GM23338 (cell line): ENCODE data around the gene LPP. TPM values are rescaled to one million over a fixed set of nuclear protein-coding genes. Genes with fewer than 3 reads are reported as not detected.

Source experiments
- ATAC-seq: fragments of 200-7000 bp; cut with Tn5 transposase; 3 replicates; pipeline ENCODE4 v1.9.1; 2020
- DNase-seq: peaks from one replicate; pipeline ENCODE4 v3.0.0-alpha.2; 2015; ENCODE audit warnings: low spot score
- H2AFZ ChIP-seq: fragments of 200-600 bp; sonication (generic); 2 replicates; pipeline ENCODE4 v1.8.0; 2016; ENCODE audit warnings: antibody characterized with exemption, mild to moderate bottlenecking, moderate library complexity
- H3F3A ChIP-seq: fragments of 200-600 bp; sonication (generic); replicated peaks from 2 replicates; pipeline ENCODE4 v1.8.0; 2017; ENCODE audit warnings: antibody characterized with exemption, mixed run types, low read depth
- H3K27ac ChIP-seq: fragments of 200-600 bp; sonication (generic); 2 replicates; pipeline ENCODE4 v1.6.1; 2016; ENCODE audit warnings: low read depth
- H3K27me3 ChIP-seq: fragments of 200-600 bp; sonication (generic); 2 replicates; pipeline ENCODE4 v1.8.0; 2016; ENCODE audit warnings: mild to moderate bottlenecking, mixed run types, moderate library complexity; ENCODE audit not compliant: insufficient read depth
- H3K36me3 ChIP-seq: fragments of 200-600 bp; sonication (generic); 2 replicates; pipeline ENCODE4 v1.8.0; 2016; ENCODE audit warnings: mild to moderate bottlenecking; ENCODE audit not compliant: insufficient read depth
- H3K4me1 ChIP-seq: fragments of 200-600 bp; sonication (generic); 2 replicates; pipeline ENCODE4 v1.8.0; 2016; ENCODE audit warnings: mild to moderate bottlenecking, moderate library complexity; ENCODE audit not compliant: insufficient read depth
- H3K4me2 ChIP-seq: fragments of 200-600 bp; sonication (generic); 2 replicates; pipeline ENCODE4 v1.7.1; 2017; ENCODE audit warnings: mixed run types
- H3K4me3 ChIP-seq: fragments of 200-600 bp; sonication (generic); 2 replicates; pipeline ENCODE4 v1.6.1; 2016; ENCODE audit warnings: mixed run types
- H3K79me2 ChIP-seq: fragments of 200-600 bp; sonication (generic); replicated peaks from 2 replicates; pipeline ENCODE4 v1.8.0; 2017; ENCODE audit warnings: mild to moderate bottlenecking; ENCODE audit not compliant: insufficient read depth
- H3K9me2 ChIP-seq: fragments of 200-600 bp; sonication (generic); 2 replicates; pipeline ENCODE4 v1.8.0; 2017; ENCODE audit not compliant: insufficient read depth
- H4K20me1 ChIP-seq: fragments of 200-600 bp; sonication (generic); replicated peaks from 2 replicates; pipeline ENCODE4 v1.8.0; 2017; ENCODE audit warnings: mild to moderate bottlenecking; ENCODE audit not compliant: insufficient read depth
- H3K27ac Mint-ChIP-seq: 2 replicates; pipeline ENCODE4 v1.8.0; 2020; ENCODE audit warnings: inconsistent platforms, mild to moderate bottlenecking, moderate library complexity, mixed read lengths
- H3K27me3 Mint-ChIP-seq: 3 replicates; pipeline ENCODE4 v1.8.0; 2022; ENCODE audit warnings: low read depth, mild to moderate bottlenecking, moderate library complexity, mixed read lengths, inconsistent platforms; ENCODE audit not compliant: insufficient read depth, poor library complexity
- H3K36me3 Mint-ChIP-seq: 3 replicates; pipeline ENCODE4 v1.8.0; 2021; ENCODE audit warnings: low read depth, mild to moderate bottlenecking, inconsistent platforms, moderate library complexity, mixed read lengths
- H3K4me1 Mint-ChIP-seq: 3 replicates; pipeline ENCODE4 v1.8.0; 2020; ENCODE audit warnings: mild to moderate bottlenecking, inconsistent platforms, mixed read lengths
- H3K4me3 Mint-ChIP-seq: 3 replicates; pipeline ENCODE4 v1.8.0; 2021; ENCODE audit warnings: moderate library complexity, mild to moderate bottlenecking, inconsistent platforms, mixed read lengths
- H3K9me3 Mint-ChIP-seq: 3 replicates; pipeline ENCODE4 v1.8.0; 2020; ENCODE audit warnings: moderate library complexity, mild to moderate bottlenecking, inconsistent platforms, mixed read lengths
- CREB1 ChIP-seq: fragments of 250-450 bp; sonication (Bioruptor Pico); IDR thresholded peaks from 2 replicates; pipeline ENCODE4 v1.5.0; 2020; ENCODE audit warnings: low read depth, mild to moderate bottlenecking, moderate library complexity
- NANOG ChIP-seq: IDR thresholded peaks from 2 replicates; pipeline ENCODE4 v1.6.1; 2016; ENCODE audit warnings: antibody characterized with exemption, borderline replicate concordance
- STAT1 ChIP-seq: IDR thresholded peaks from one replicate; pipeline ENCODE4 v1.6.1; 2016; ENCODE audit warnings: antibody characterized with exemption; ENCODE audit not compliant: unreplicated experiment
- ZNF114 ChIP-seq: fragments of 250-450 bp; sonication (Bioruptor Pico); IDR thresholded peaks from 2 replicates; pipeline ENCODE4 v1.5.0; 2020; ENCODE audit warnings: mild to moderate bottlenecking, moderate library complexity
- ZNF331 ChIP-seq: fragments of 250-450 bp; sonication (Bioruptor Pico); IDR thresholded peaks from 2 replicates; pipeline ENCODE4 v1.5.0; 2020; ENCODE audit warnings: low read depth, mild to moderate bottlenecking, moderate library complexity
- polyA plus RNA-seq: library from polyadenylated mRNA; unstranded; fragments of >200 nt; fragmentation: Nextera tagmentation; extraction: Ambion mirVana; gene quantifications from 2 replicates; pipeline ENCODE4 v1.2.1, GENCODE V29; 2016
- total RNA-seq: library from RNA; depleted of rRNA; stranded (reverse); fragments of >200 nt; shearing (Covaris generic); gene quantifications from 2 replicates; pipeline ENCODE4 v1.2.3, GENCODE V29; 2014
- TF ChIP-seq, protein P1 (sequence below), 2 experiments: fragments of 200-600 bp in 1 of 2; sonication (generic) in 1 of 2; conservative IDR thresholded peaks; 2 replicates each; pipeline versions ENCODE4 v1.5.1 to v1.6.1; 2016 to 2017; ENCODE audit warnings: antibody characterized with exemption in 2 of 2, low read depth in 2 of 2, mild to moderate bottlenecking in 2 of 2, moderate library complexity in 1 of 2
- TF ChIP-seq, protein P2 (sequence below): IDR thresholded peaks from 2 replicates; pipeline ENCODE4 v1.6.1; 2016; ENCODE audit warnings: antibody characterized with exemption
- TF ChIP-seq, protein P3 (sequence below): IDR thresholded peaks from one replicate; pipeline ENCODE4 v1.6.1; 2018; ENCODE audit warnings: antibody characterized with exemption; ENCODE audit not compliant: unreplicated experiment

LPP gene
- total and polyA plus RNA-seq, 2 experiments from 2014 or later = 23.0 to 35.2 TPM

DNA sequence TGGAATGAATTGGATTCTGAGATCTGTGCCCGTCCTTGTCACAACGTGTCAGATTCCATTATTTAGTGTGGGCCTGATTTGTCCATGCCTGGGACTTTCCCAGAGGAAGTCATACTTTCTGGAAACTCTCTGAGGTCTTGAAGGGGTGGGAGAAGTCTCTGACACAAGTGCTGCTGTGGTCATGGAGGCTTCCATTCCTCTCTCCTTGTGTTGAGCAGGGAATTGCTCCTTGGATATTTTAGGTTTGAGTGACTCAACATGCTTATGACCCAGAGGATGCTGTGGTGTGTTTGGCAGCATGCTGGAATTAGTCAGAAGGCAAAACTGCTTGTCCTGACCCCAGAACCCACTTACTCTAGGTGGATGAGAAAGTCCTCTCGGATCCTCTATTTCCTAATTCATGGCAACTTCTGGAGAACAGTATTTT is 132.1 kb downstream of the LPP start:
- Histone ChIP-seq H3F3A (no peaks in the 10 kb centered on the region), H4K20me1 (no peaks in the 10 kb centered on the region), H3K4me3 (no peak overlapping the region), H3K36me3 (no peaks in the 10 kb centered on the region), H3K4me1 (peaks cover 6% of the 10 kb centered on the region; the same call in 1 of the 2 replicates), H3K27ac (no peak overlapping the region), H3K9me2 (no peaks in the 10 kb centered on the region), H3K27me3 (no peaks in the 10 kb centered on the region), H3K4me2 (no peak overlapping the region), H2AFZ (no peak overlapping the region), H3K79me2 (peaks cover 12% of the 10 kb centered on the region; the same call in 1 of the 2 replicates)
- TF ChIP-seq, protein P1, sequence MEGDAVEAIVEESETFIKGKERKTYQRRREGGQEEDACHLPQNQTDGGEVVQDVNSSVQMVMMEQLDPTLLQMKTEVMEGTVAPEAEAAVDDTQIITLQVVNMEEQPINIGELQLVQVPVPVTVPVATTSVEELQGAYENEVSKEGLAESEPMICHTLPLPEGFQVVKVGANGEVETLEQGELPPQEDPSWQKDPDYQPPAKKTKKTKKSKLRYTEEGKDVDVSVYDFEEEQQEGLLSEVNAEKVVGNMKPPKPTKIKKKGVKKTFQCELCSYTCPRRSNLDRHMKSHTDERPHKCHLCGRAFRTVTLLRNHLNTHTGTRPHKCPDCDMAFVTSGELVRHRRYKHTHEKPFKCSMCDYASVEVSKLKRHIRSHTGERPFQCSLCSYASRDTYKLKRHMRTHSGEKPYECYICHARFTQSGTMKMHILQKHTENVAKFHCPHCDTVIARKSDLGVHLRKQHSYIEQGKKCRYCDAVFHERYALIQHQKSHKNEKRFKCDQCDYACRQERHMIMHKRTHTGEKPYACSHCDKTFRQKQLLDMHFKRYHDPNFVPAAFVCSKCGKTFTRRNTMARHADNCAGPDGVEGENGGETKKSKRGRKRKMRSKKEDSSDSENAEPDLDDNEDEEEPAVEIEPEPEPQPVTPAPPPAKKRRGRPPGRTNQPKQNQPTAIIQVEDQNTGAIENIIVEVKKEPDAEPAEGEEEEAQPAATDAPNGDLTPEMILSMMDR (conservative IDR thresholded peaks at IDR 0.05; ENCODE audit: low read depth in 2 of 2) = no peak
- TF ChIP-seq ZNF331 (no peak), STAT1 (no peak)
- TF ChIP-seq, protein P2, sequence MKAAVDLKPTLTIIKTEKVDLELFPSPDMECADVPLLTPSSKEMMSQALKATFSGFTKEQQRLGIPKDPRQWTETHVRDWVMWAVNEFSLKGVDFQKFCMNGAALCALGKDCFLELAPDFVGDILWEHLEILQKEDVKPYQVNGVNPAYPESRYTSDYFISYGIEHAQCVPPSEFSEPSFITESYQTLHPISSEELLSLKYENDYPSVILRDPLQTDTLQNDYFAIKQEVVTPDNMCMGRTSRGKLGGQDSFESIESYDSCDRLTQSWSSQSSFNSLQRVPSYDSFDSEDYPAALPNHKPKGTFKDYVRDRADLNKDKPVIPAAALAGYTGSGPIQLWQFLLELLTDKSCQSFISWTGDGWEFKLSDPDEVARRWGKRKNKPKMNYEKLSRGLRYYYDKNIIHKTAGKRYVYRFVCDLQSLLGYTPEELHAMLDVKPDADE = no peak
- TF ChIP-seq, protein P3, sequence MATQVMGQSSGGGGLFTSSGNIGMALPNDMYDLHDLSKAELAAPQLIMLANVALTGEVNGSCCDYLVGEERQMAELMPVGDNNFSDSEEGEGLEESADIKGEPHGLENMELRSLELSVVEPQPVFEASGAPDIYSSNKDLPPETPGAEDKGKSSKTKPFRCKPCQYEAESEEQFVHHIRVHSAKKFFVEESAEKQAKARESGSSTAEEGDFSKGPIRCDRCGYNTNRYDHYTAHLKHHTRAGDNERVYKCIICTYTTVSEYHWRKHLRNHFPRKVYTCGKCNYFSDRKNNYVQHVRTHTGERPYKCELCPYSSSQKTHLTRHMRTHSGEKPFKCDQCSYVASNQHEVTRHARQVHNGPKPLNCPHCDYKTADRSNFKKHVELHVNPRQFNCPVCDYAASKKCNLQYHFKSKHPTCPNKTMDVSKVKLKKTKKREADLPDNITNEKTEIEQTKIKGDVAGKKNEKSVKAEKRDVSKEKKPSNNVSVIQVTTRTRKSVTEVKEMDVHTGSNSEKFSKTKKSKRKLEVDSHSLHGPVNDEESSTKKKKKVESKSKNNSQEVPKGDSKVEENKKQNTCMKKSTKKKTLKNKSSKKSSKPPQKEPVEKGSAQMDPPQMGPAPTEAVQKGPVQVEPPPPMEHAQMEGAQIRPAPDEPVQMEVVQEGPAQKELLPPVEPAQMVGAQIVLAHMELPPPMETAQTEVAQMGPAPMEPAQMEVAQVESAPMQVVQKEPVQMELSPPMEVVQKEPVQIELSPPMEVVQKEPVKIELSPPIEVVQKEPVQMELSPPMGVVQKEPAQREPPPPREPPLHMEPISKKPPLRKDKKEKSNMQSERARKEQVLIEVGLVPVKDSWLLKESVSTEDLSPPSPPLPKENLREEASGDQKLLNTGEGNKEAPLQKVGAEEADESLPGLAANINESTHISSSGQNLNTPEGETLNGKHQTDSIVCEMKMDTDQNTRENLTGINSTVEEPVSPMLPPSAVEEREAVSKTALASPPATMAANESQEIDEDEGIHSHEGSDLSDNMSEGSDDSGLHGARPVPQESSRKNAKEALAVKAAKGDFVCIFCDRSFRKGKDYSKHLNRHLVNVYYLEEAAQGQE = no peak
- ATAC-seq (no peak), DNase-seq (no peak)
- peaks cover 1% of the 10 kb centered on the region for H3K27me3 Mint-ChIP-seq
- H3K4me1 Mint-ChIP-seq = peaks cover 10% of the 10 kb centered on the region
- no peak overlapping the region for H3K27ac Mint-ChIP-seq
- H3K9me3 Mint-ChIP-seq = no peaks in the 10 kb centered on the region
- H3K36me3 Mint-ChIP-seq = no peaks in the 10 kb centered on the region; the same call in 2 of the 3 replicates
- H3K4me3 Mint-ChIP-seq = no peak overlapping the region

DNA sequence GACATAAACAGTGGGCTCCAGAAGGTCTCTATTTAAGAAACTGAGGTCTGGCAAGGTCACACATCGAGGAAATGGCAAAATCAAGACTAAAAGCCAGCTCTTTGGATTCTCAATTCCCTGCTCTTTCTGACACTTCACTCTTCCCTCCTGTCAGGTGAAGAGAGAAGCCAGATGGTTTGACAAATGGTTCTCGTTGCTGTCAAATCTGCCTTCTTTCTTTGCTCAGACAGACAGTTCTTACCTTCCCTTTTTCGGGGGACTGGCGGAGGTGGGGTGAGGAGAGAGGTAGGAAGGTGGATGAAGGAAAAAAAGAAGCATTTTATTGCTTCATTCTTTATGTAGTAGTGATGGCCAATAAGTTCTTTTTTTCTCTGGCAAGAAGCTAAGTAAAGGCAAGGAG is 133.4 kb downstream of the LPP start:
- Histone ChIP-seq H3K36me3 (no peaks in the 10 kb centered on the region), H3K27me3 (no peaks in the 10 kb centered on the region), H3K4me2 (no peak overlapping the region), H2AFZ (no peak overlapping the region), H3K79me2 (peaks cover 14% of the 10 kb centered on the region; the same call in 1 of the 2 replicates), H3F3A (no peaks in the 10 kb centered on the region), H3K27ac (no peak overlapping the region), H4K20me1 (no peaks in the 10 kb centered on the region), H3K4me3 (no peak overlapping the region), H3K9me2 (no peaks in the 10 kb centered on the region), H3K4me1 (peaks cover 6% of the 10 kb centered on the region; the same call in 1 of the 2 replicates)
- ATAC-seq = no peak
- DNase-seq = no peak
- Mint-ChIP-seq H3K27me3 (peaks cover 1% of the 10 kb centered on the region), H3K9me3 (no peaks in the 10 kb centered on the region), H3K36me3 (no peaks in the 10 kb centered on the region; the same call in 2 of the 3 replicates), H3K27ac (no peak overlapping the region), H3K4me1 (peaks cover 10% of the 10 kb centered on the region), H3K4me3 (no peak overlapping the region)
- TF ChIP-seq, protein P1 (conservative IDR thresholded peaks at IDR 0.05; ENCODE audit: low read depth in 2 of 2) = no peak
- no peak for TF ChIP-seq NANOG
- TF ChIP-seq ZNF114 (CRISPR knock-in tag) = no peak
- TF ChIP-seq, protein P2 = no peak
- TF ChIP-seq CREB1 (CRISPR knock-in tag) = no peak
- TF ChIP-seq STAT1 = no peak
